ENCODE results near the gene ATP9B. TPM values are rescaled to one million over a fixed set of nuclear protein-coding genes. Genes with fewer than 3 reads are reported as not detected.
A peak's percentile ranks its signal among the peaks of the same experiment; 100 is the strongest.
"Not testable (repeated sequence)": the region's sequence is repeated elsewhere in the genome, so short reads cannot be mapped to it uniquely, and the experiment has no call there.

Gene ATP9B
- total RNA-seq, 6 experiments from 2014 or later: 13.6 to 25.7 (median 14.5) TPM

GRCh38 chr18:79169958-79170555, 100.9 kb downstream of the ATP9B start:
- peak; percentile 86 to 90 (median 88) for ATAC-seq

GRCh38 chr18:79172331-79172730, 103.1 kb downstream of the ATP9B start:
- 98% methylated on average over 21 of the region's 27 CpGs for WGBS (ENCODE audit: insufficient coverage, low coverage, low lambda C conversion rate, missing lambda C conversion rate)
- H3K9me3 ChIP-seq; DNase-seq; H3K4me1 ChIP-seq; H3K36me3 ChIP-seq; H3K4me3 ChIP-seq; intact Hi-C loops (cut with DNase I); ATAC-seq; H3K27ac ChIP-seq; H3K27me3 ChIP-seq: not testable (repeated sequence)

More at GRCh38 chr18:79169958-79170555, 100.9 kb downstream of the ATP9B start:
- DNase-seq: peak in 1 of 3 donors; percentile 57
- Histone ChIP-seq H3K4me3 (no peak overlapping the region), H3K4me1 (no peaks in the 10 kb centered on the region), H3K27ac (no peak overlapping the region), H3K27me3 (no peaks in the 10 kb centered on the region), H3K36me3 (peaks cover 0 to 5% (median under 1%) of the 10 kb centered on the region in 4 donors), H3K9me3 (no peaks in the 10 kb centered on the region)
- WGBS (ENCODE audit: insufficient coverage, low coverage, low lambda C conversion rate, missing lambda C conversion rate): 69% methylated on average over 6 of the region's 8 CpGs
- intact Hi-C loops (cut with DNase I): no loop called here
- TF ChIP-seq CTCF (IDR thresholded peaks at IDR 0.05) (no peak), POLR2A (IDR thresholded peaks at IDR 0.05) (no peak)

GRCh38 chr18:79173742-79174141, 104.5 kb downstream of the ATP9B start:
- Histone ChIP-seq H3K36me3 (no peaks in the 10 kb centered on the region), H3K9me3 (no peaks in the 10 kb centered on the region), H3K27me3 (no peaks in the 10 kb centered on the region), H3K4me3 (no peak overlapping the region), H3K27ac (no peak overlapping the region), H3K4me1 (no peaks in the 10 kb centered on the region)
- WGBS (ENCODE audit: insufficient coverage, low coverage, low lambda C conversion rate, missing lambda C conversion rate): 77% methylated on average over 2 of the region's 2 CpGs
- DNase-seq: no peak
- intact Hi-C loops (cut with DNase I): no loop called here
- TF ChIP-seq CTCF (IDR thresholded peaks at IDR 0.05): no peak
- no peak for TF ChIP-seq POLR2A (IDR thresholded peaks at IDR 0.05)
- no peak for ATAC-seq

GRCh38 chr18:79178113-79178531, 108.9 kb downstream of the ATP9B start:
- intact Hi-C loops (cut with DNase I): no loop called here

More at GRCh38 chr18:79178113-79178531, 108.9 kb downstream of the ATP9B start:
- Histone ChIP-seq H3K9me3 (no peaks in the 10 kb centered on the region), H3K27me3 (no peaks in the 10 kb centered on the region), H3K4me3 (no peak overlapping the region), H3K4me1 (no peaks in the 10 kb centered on the region), H3K27ac (no peak overlapping the region), H3K36me3 (no peaks in the 10 kb centered on the region)
- 89% methylated on average over 8 of the region's 10 CpGs for WGBS (ENCODE audit: insufficient coverage, low coverage, low lambda C conversion rate, missing lambda C conversion rate)
- ATAC-seq (no peak), DNase-seq (no peak)
- TF ChIP-seq POLR2A (IDR thresholded peaks at IDR 0.05): no peak
- no peak for TF ChIP-seq CTCF (IDR thresholded peaks at IDR 0.05)

Measured in right lobe of liver (tissue), 6 donors.